Lower lobe of right lung (tissue), 2 donors: Measurements from ENCODE around the gene ZNF586. TPM values are rescaled to one million over a fixed set of nuclear protein-coding genes. Genes with fewer than 3 reads are reported as not detected.

Experiments used
- ATAC-seq, 2 donors: fragments of 200-7000 bp; cut with Tn5 transposase; one replicate each; pipeline ENCODE4 v1.9.1; 2020 to 2022; ENCODE audit warnings: mild to moderate bottlenecking in 2 of 2, moderate library complexity in 2 of 2
- DNase-seq: peaks from one replicate; pipeline ENCODE4 v3.0.0-alpha.2; 2020
- H3K27ac ChIP-seq: fragments of 200-600 bp; one replicate; pipeline ENCODE4 v1.8.0; 2022
- H3K27me3 ChIP-seq: fragments of 200-600 bp; one replicate; pipeline ENCODE4 v1.8.0; 2022; ENCODE audit warnings: low read depth
- H3K36me3 ChIP-seq: fragments of 200-600 bp; one replicate; pipeline ENCODE4 v1.8.0; 2022; ENCODE audit warnings: mild to moderate bottlenecking
- H3K4me1 ChIP-seq: fragments of 200-600 bp; one replicate; pipeline ENCODE4 v1.8.0; 2022
- H3K4me3 ChIP-seq: fragments of 200-600 bp; one replicate; pipeline ENCODE4 v1.8.0; 2022; ENCODE audit warnings: mild to moderate bottlenecking
- H3K9me3 ChIP-seq: fragments of 200-600 bp; one replicate; pipeline ENCODE4 v1.8.0; 2022
- CTCF ChIP-seq: fragments of 200-600 bp; IDR thresholded peaks from one replicate; pipeline ENCODE4 v1.8.0; 2022; ENCODE audit warnings: antibody characterized with exemption, mild to moderate bottlenecking
- intact Hi-C: fragments of 100-400 bp; cut with DNase I; formaldehyde crosslinking; loops from one replicate; pipeline ENCODE4 v1.11.0; 2022
- total RNA-seq: library from RNA; stranded (reverse); fragmentation: NEBNext Ultra II Directional; extraction: Animal tissue kit (Norgen Biotek cat#: 25700); gene quantifications from one replicate; pipeline ENCODE4 v1.2.1, GENCODE V29; 2021
- donor health status: DM: no; HTN: yes; CAD: no; lungs with severe emphysema.

ZNF586 gene
- total RNA-seq, 1 donor from 2014 or later, result 21.8 TPM

GRCh38 chr19:57815247-57816075 is 46.0 kb downstream of the ZNF586 start:
- DNase-seq (no peak), ATAC-seq (no peak)
- Histone ChIP-seq H3K27ac (peak overlapping the region; percentile 83), H3K4me3 (peak overlapping the region; percentile 88), H3K36me3 (peaks cover 13% of the 10 kb centered on the region), H3K9me3 (no peaks in the 10 kb centered on the region), H3K4me1 (peaks cover 34% of the 10 kb centered on the region), H3K27me3 (no peaks in the 10 kb centered on the region)
- intact Hi-C loops, result no loop called here
- no peak for TF ChIP-seq CTCF

- no peak overlapping the region for H3K4me3 ChIP-seq
- ATAC-seq, result no peak
- no peak for DNase-seq
- no peaks in the 10 kb centered on the region for H3K27me3 ChIP-seq
- intact Hi-C loops, result no loop called here
- peaks cover 39% of the 10 kb centered on the region for H3K4me1 ChIP-seq
- no peak for TF ChIP-seq CTCF
- H3K9me3 ChIP-seq, result no peaks in the 10 kb centered on the region
- H3K27ac ChIP-seq, result no peak overlapping the region
- peaks cover 7% of the 10 kb centered on the region for H3K36me3 ChIP-seq
These were observed 47.2 kb downstream of the ZNF586 start for GRCh38 chr19:57816652-57817051.

- H3K27me3 ChIP-seq, result no peaks in the 10 kb centered on the region
- DNase-seq (no peak), ATAC-seq (no peak)
- intact Hi-C loops, result no loop called here
- no peaks in the 10 kb centered on the region for H3K9me3 ChIP-seq
- no peak overlapping the region for H3K4me3 ChIP-seq
- no peaks in the 10 kb centered on the region for H3K36me3 ChIP-seq
- H3K27ac ChIP-seq, result no peak overlapping the region
- no peak for TF ChIP-seq CTCF
- H3K4me1 ChIP-seq, result peaks cover 25% of the 10 kb centered on the region
These were observed 48.5 kb downstream of the ZNF586 start for GRCh38 chr19:57817976-57818375.

- H3K4me3 ChIP-seq, result no peak overlapping the region
- H3K4me1 ChIP-seq, result peaks cover 23% of the 10 kb centered on the region
- DNase-seq (no peak), ATAC-seq (no peak)
- H3K27me3 ChIP-seq, result no peaks in the 10 kb centered on the region
- H3K27ac ChIP-seq, result no peak overlapping the region
- H3K36me3 ChIP-seq, result no peaks in the 10 kb centered on the region
- no peaks in the 10 kb centered on the region for H3K9me3 ChIP-seq
- intact Hi-C loops, result no loop called here
- TF ChIP-seq CTCF, result no peak
These were observed 48.9 kb downstream of the ZNF586 start for GRCh38 chr19:57818378-57818777.

- peaks cover 15% of the 10 kb centered on the region for H3K4me1 ChIP-seq
- no peaks in the 10 kb centered on the region for H3K36me3 ChIP-seq
- no peaks in the 10 kb centered on the region for H3K27me3 ChIP-seq
- intact Hi-C loops, result no loop called here
- DNase-seq (peak; percentile 88), ATAC-seq (peak; percentile 93 to 94)
- H3K4me3 ChIP-seq, result peak overlapping the region; percentile 98
- peak; percentile 15 for TF ChIP-seq CTCF
- no peaks in the 10 kb centered on the region for H3K9me3 ChIP-seq
- peak overlapping the region; percentile 87 for H3K27ac ChIP-seq
These were observed 50.1 kb downstream of the ZNF586 start for GRCh38 chr19:57819475-57820148.
